ENCODE measurements around the gene ACAP1.

Gene ACAP1

GRCh38 chr17:7311110-7311705, 25.1 kb upstream of the ACAP1 start:
- no peak for DNase-seq (ENCODE audit: low read depth in 2 of 2)

- DNase-seq (ENCODE audit: low read depth in 2 of 2) = no peak
Measured at GRCh38 chr17:7312432-7313087, 23.8 kb upstream of the ACAP1 start.

GRCh38 chr17:7313088-7313889, 23.0 kb upstream of the ACAP1 start:
- DNase-seq (ENCODE audit: low read depth in 2 of 2) = no peak

- DNase-seq (ENCODE audit: low read depth in 2 of 2) = no peak
Measured at GRCh38 chr17:7313890-7314718, 22.2 kb upstream of the ACAP1 start.

- peak; percentile 70 to 86 for DNase-seq (ENCODE audit: low read depth in 2 of 2)
Measured at GRCh38 chr17:7314719-7315569, 21.4 kb upstream of the ACAP1 start, which contains the start of gene GPS2. Gene GPS2 (minus strand): TSS chr17:7315360. CDS start chr17:7315052, 308 bp downstream.

- no peak for DNase-seq (ENCODE audit: low read depth in 2 of 2)
Measured at GRCh38 chr17:7315570-7316235, 20.6 kb upstream of the ACAP1 start.

- no peak for DNase-seq (ENCODE audit: low read depth in 2 of 2)
Measured at GRCh38 chr17:7317161-7317803, 19.0 kb upstream of the ACAP1 start.

- no peak for DNase-seq (ENCODE audit: low read depth in 2 of 2)
Measured at GRCh38 chr17:7318121-7318860, 18.0 kb upstream of the ACAP1 start.

- DNase-seq (ENCODE audit: low read depth in 2 of 2) = no peak
Measured at GRCh38 chr17:7321466-7321865, 14.9 kb upstream of the ACAP1 start.

GRCh38 chr17:7322520-7323194, 13.7 kb upstream of the ACAP1 start:
- no peak for DNase-seq (ENCODE audit: low read depth in 2 of 2)

GRCh38 chr17:7323731-7324437, 12.4 kb upstream of the ACAP1 start:
- peak; percentile 34 to 54 for DNase-seq (ENCODE audit: low read depth in 2 of 2)

GRCh38 chr17:7324438-7324779, 11.9 kb upstream of the ACAP1 start:
- no peak for DNase-seq (ENCODE audit: low read depth in 2 of 2)

GRCh38 chr17:7325031-7325528, 11.2 kb upstream of the ACAP1 start:
- DNase-seq (ENCODE audit: low read depth in 2 of 2) = no peak

- DNase-seq (ENCODE audit: low read depth in 2 of 2) = no peak
Measured at GRCh38 chr17:7326186-7326585, 10.1 kb upstream of the ACAP1 start.

- DNase-seq (ENCODE audit: low read depth in 2 of 2) = no peak
Measured at GRCh38 chr17:7327056-7327455, 9.3 kb upstream of the ACAP1 start.

- DNase-seq (ENCODE audit: low read depth in 2 of 2) = no peak
Measured at GRCh38 chr17:7327501-7327900, 8.8 kb upstream of the ACAP1 start.

GRCh38 chr17:7328009-7328408, 8.3 kb upstream of the ACAP1 start:
- no peak for DNase-seq (ENCODE audit: low read depth in 2 of 2)

- DNase-seq (ENCODE audit: low read depth in 2 of 2) = no peak
Measured at GRCh38 chr17:7328840-7329373, 7.4 kb upstream of the ACAP1 start, which contains the start of gene NEURL4. Gene NEURL4 (minus strand): TSS chr17:7329335. CDS start chr17:7329312, 23 bp downstream.
